SK-N-SH treated with all-trans-retinoic acid at 6 μM for 48 hours (cell line): ENCODE results near the gene TTLL4.

Experiments used
- ARNTL ChIP-seq: fragments of 450-650 bp; formaldehyde crosslinking; IDR thresholded peaks from 2 replicates; pipeline ENCODE4 v1.5.0; 2020; ENCODE audit warnings: low read depth, mild to moderate bottlenecking, moderate library complexity, borderline replicate concordance
- ISL1 ChIP-seq: fragments of 250-450 bp; sonication (Bioruptor Pico); IDR thresholded peaks from 2 replicates; pipeline ENCODE4 v2.1.2; 2022; ENCODE audit warnings: mild to moderate bottlenecking, moderate library complexity
- PATZ1 ChIP-seq: fragments of 250-450 bp; sonication (Bioruptor Pico); IDR thresholded peaks from 2 replicates; pipeline ENCODE4 v1.8.0; 2020; ENCODE audit warnings: mild to moderate bottlenecking, moderate library complexity, borderline replicate concordance
- POU6F1 ChIP-seq: fragments of 250-450 bp; sonication (Bioruptor Pico); IDR thresholded peaks from 2 replicates; pipeline ENCODE4 v1.8.0; 2021; ENCODE audit warnings: low read depth, mild to moderate bottlenecking, moderate library complexity, borderline replicate concordance
- PPARA ChIP-seq: fragments of 250-450 bp; sonication (Bioruptor Pico); IDR thresholded peaks from 2 replicates; pipeline ENCODE4 v1.5.0; 2020; ENCODE audit warnings: mild to moderate bottlenecking, borderline replicate concordance
- SNAI2 ChIP-seq: fragments of 250-450 bp; sonication (Bioruptor Pico); IDR thresholded peaks from 2 replicates; pipeline ENCODE4 v1.5.0; 2020; ENCODE audit warnings: mild to moderate bottlenecking, moderate library complexity
- TCF4 ChIP-seq: fragments of 250-450 bp; sonication (Bioruptor Pico); IDR thresholded peaks from 2 replicates; pipeline ENCODE4 v1.8.0; 2021; ENCODE audit warnings: mild to moderate bottlenecking, moderate library complexity, borderline replicate concordance
- TSHZ2 ChIP-seq: fragments of 250-450 bp; sonication (Bioruptor Pico); IDR thresholded peaks from 2 replicates; pipeline ENCODE4 v1.5.0; 2020; ENCODE audit warnings: mild to moderate bottlenecking, moderate library complexity
- ZC3H10 ChIP-seq: fragments of 250-450 bp; sonication (Bioruptor Pico); IDR thresholded peaks from 2 replicates; pipeline ENCODE4 v1.5.1; 2021; ENCODE audit warnings: mild to moderate bottlenecking, moderate library complexity
- ZFP3 ChIP-seq: fragments of 250-450 bp; sonication (Bioruptor Pico); IDR thresholded peaks from 2 replicates; pipeline ENCODE4 v1.5.0; 2020; ENCODE audit warnings: mild to moderate bottlenecking, moderate library complexity
- ZNF565 ChIP-seq: fragments of 450-650 bp; formaldehyde crosslinking; conservative IDR thresholded peaks from 2 replicates; pipeline ENCODE4 v1.5.0; 2020; ENCODE audit warnings: low read depth, mild to moderate bottlenecking, moderate library complexity
- ZNF70 ChIP-seq: fragments of 450-650 bp; formaldehyde crosslinking; IDR thresholded peaks from 2 replicates; pipeline ENCODE4 v1.5.0; 2020; ENCODE audit warnings: mild to moderate bottlenecking, moderate library complexity
- ZNF8 ChIP-seq: fragments of 450-650 bp; formaldehyde crosslinking; IDR thresholded peaks from 2 replicates; pipeline ENCODE4 v1.5.0; 2020; ENCODE audit warnings: mild to moderate bottlenecking, moderate library complexity
- TF ChIP-seq, protein P1 (sequence below): fragments of 250-450 bp; sonication (Bioruptor Pico); IDR thresholded peaks from 2 replicates; pipeline ENCODE4 v1.5.1; 2020; ENCODE audit warnings: low read depth, mild to moderate bottlenecking, moderate library complexity

DNA sequence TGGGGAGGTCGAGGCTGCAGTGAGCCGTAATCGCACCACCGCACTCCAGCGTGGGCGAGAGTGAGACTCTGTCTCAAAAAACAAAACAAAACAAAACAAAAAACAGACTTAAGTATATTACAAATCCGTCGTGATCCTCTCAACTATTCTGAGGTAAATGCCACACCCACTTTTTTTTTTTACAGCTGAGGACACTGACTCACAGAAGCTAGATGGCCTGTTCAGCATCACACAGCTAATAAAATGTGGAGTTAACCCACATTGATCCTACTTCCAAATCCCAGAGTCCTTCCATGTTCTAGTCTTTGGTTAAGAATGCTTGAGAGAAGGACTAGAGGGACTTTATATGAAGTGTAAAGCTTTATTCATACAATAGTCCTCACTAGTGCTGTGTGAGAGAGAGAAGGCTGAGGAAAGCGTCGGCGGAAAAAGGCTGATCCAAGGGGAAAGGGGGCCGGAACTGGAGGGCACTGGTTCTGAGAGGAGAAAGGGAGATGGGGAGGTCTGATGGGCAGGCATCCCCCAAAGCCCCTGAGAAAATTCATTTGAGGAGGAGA lies 39.5 kb upstream of the TTLL4 start:
- TF ChIP-seq ARNTL (CRISPR knock-in tag) (no peak), ZFP3 (no peak), POU6F1 (no peak), PATZ1 (no peak), TCF4 (CRISPR knock-in tag) (no peak), PPARA (CRISPR knock-in tag) (no peak), ZNF70 (no peak), SNAI2 (CRISPR knock-in tag) (no peak), ZNF8 (no peak), ZC3H10 (CRISPR knock-in tag) (no peak), TSHZ2 (no peak), ISL1 (CRISPR knock-in tag) (no peak), ZNF565 (CRISPR knock-in tag) (no peak)
- TF ChIP-seq, protein P1, sequence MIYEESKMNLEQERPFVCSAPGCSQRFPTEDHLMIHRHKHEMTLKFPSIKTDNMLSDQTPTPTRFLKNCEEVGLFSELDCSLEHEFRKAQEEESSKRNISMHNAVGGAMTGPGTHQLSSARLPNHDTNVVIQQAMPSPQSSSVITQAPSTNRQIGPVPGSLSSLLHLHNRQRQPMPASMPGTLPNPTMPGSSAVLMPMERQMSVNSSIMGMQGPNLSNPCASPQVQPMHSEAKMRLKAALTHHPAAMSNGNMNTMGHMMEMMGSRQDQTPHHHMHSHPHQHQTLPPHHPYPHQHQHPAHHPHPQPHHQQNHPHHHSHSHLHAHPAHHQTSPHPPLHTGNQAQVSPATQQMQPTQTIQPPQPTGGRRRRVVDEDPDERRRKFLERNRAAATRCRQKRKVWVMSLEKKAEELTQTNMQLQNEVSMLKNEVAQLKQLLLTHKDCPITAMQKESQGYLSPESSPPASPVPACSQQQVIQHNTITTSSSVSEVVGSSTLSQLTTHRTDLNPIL (CRISPR knock-in tag), result no peak
